H1 (cell line): ENCODE results near the gene RASL11B. TPM values are rescaled to one million over a fixed set of nuclear protein-coding genes. Genes with fewer than 3 reads are reported as not detected.

Source experiments
- CTCF ChIA-PET: fragments of 300-600 bp; sonication (Branson Sonifier 250); formaldehyde crosslinking; loops from one replicate; lab custom pipeline; 2021; ENCODE audit not compliant: partially characterized antibody; lab: Charles Lee
- POLR2A ChIA-PET: fragments of 300-600 bp; sonication (Branson Sonifier 250); formaldehyde crosslinking; loops from one replicate; lab custom pipeline; 2021; ENCODE audit warnings: inconsistent platforms; ENCODE audit not compliant: partially characterized antibody; lab: Charles Lee
- DNase-seq, 2 experiments: peaks; one replicate each; pipeline versions ENCODE4 v3.0.0 to v3.0.0-alpha.2; 2010 to 2022; ENCODE audit warnings: low spot score in 2 of 2, low read depth in 1 of 2, mixed read lengths in 1 of 2
- FAIRE-seq: peaks from 2 replicates; lab custom pipeline; 2011; peaks lifted over from hg19 to GRCh38; lab: Jason Lieb, UNC
- H2AFZ ChIP-seq: 2 replicates; pipeline ENCODE4 v1.8.1; 2012; ENCODE audit warnings: low read length, inconsistent platforms
- H2AK5ac ChIP-seq: 2 replicates; pipeline ENCODE4 v1.6.1; 2013; ENCODE audit warnings: low read depth, low read length
- H2BK120ac ChIP-seq: replicated peaks from 2 replicates; pipeline ENCODE3; 2013; ENCODE audit warnings: low read depth, low read length, inconsistent platforms
- H2BK12ac ChIP-seq: 2 replicates; pipeline ENCODE4 v1.6.1; 2013; ENCODE audit warnings: low read depth, low read length
- H2BK15ac ChIP-seq: 2 replicates; pipeline ENCODE4 v1.6.1; 2013; ENCODE audit warnings: low read length
- H2BK20ac ChIP-seq: 2 replicates; pipeline ENCODE4 v1.6.1; 2013; ENCODE audit warnings: low read length
- H2BK5ac ChIP-seq: 2 replicates; pipeline ENCODE4 v1.6.1; 2013; ENCODE audit warnings: low read depth, low read length
- H3K14ac ChIP-seq: 2 replicates; pipeline ENCODE4 v1.6.1; 2013; ENCODE audit warnings: inconsistent platforms; ENCODE audit not compliant: insufficient read length
- H3K18ac ChIP-seq: 2 replicates; pipeline ENCODE4 v1.6.1; 2013; ENCODE audit warnings: low read length; ENCODE audit errors: extremely low read depth
- H3K23ac ChIP-seq: 2 replicates; pipeline ENCODE4 v1.6.1; 2013; ENCODE audit warnings: inconsistent platforms; ENCODE audit not compliant: insufficient read length
- H3K23me2 ChIP-seq: 2 replicates; pipeline ENCODE4 v1.6.1; 2013; ENCODE audit warnings: low read depth, low read length
- H3K27ac ChIP-seq: 2 replicates; pipeline ENCODE4 v1.6.1; 2011; ENCODE audit warnings: low read depth, low read length, inconsistent platforms
- H3K27me3 ChIP-seq, 4 experiments: replicated peaks in 1 of 4; 1 replicate in 1 of 4; 2 replicates in 3 of 4; pipeline versions ENCODE4 v1.6.1 to v1.8.1; 2011 to 2013; ENCODE audit warnings: low read length in 3 of 4, mild to moderate bottlenecking in 3 of 4, inconsistent platforms in 2 of 4, mixed read lengths in 2 of 4, moderate library complexity in 1 of 4; ENCODE audit not compliant: control insufficient read depth in 3 of 4, insufficient read depth in 3 of 4; ENCODE audit errors: extremely low read depth in 1 of 4
- H3K36me3 ChIP-seq, 4 experiments: 2 replicates each; pipeline versions ENCODE4 v1.6.1 to v1.8.1; 2011 to 2013; ENCODE audit warnings: mild to moderate bottlenecking in 4 of 4, low read length in 3 of 4, moderate library complexity in 2 of 4, control low read depth in 1 of 4, inconsistent platforms in 1 of 4; ENCODE audit not compliant: insufficient read depth in 4 of 4, control insufficient read depth in 2 of 4
- H3K4ac ChIP-seq: replicated peaks from 2 replicates; pipeline ENCODE3; 2013; ENCODE audit warnings: low read length, low read depth, mixed read lengths, inconsistent platforms; ENCODE audit not compliant: insufficient read length
- H3K4me1 ChIP-seq, 4 experiments: replicated peaks in 1 of 4; 1 replicate in 1 of 4; 2 replicates in 3 of 4; pipeline versions ENCODE4 v1.6.1 to v1.8.1; 2011 to 2013; ENCODE audit warnings: low read length in 3 of 4, inconsistent platforms in 2 of 4, mixed read lengths in 1 of 4; ENCODE audit not compliant: insufficient read depth in 4 of 4, control insufficient read depth in 3 of 4
- H3K4me2 ChIP-seq, 2 experiments: 2 replicates each; pipeline versions ENCODE4 v1.6.1 to v1.8.1; 2011 to 2013; ENCODE audit warnings: low read depth in 2 of 2, low read length in 2 of 2, control low read depth in 1 of 2, inconsistent platforms in 1 of 2, mild to moderate bottlenecking in 1 of 2; ENCODE audit not compliant: insufficient read depth in 1 of 2
- H3K4me3 ChIP-seq, 4 experiments: fragments of 200-600, 300-600 bp in 1 of 4; sonication (generic), shearing (Covaris generic), sonication (Bioruptor Twin) in 1 of 4; 2 replicates each; pipeline versions ENCODE4 v1.5.1 to v1.8.1; 2011 to 2016; ENCODE audit warnings: low read length in 4 of 4, low read depth in 3 of 4, control low read depth in 2 of 4, inconsistent platforms in 2 of 4, mild to moderate bottlenecking in 2 of 4, mixed read lengths in 1 of 4, moderate library complexity in 1 of 4; ENCODE audit not compliant: insufficient read depth in 2 of 4; ENCODE audit errors: extremely low read depth in 1 of 4
- H3K56ac ChIP-seq: replicated peaks from 2 replicates; pipeline ENCODE3; 2013; ENCODE audit warnings: low read depth, mild to moderate bottlenecking, mixed read lengths, low read length, inconsistent platforms; ENCODE audit not compliant: insufficient read length
- H3K79me1 ChIP-seq: 2 replicates; pipeline ENCODE4 v1.6.1; 2013; ENCODE audit warnings: low read depth, low read length, control low read depth
- H3K79me2 ChIP-seq, 2 experiments: 2 replicates each; pipeline versions ENCODE4 v1.6.1 to v1.8.1; 2012 to 2013; ENCODE audit warnings: low read length in 2 of 2, mild to moderate bottlenecking in 2 of 2, inconsistent platforms in 1 of 2; ENCODE audit not compliant: insufficient read depth in 2 of 2, control insufficient read depth in 1 of 2
- H3K9ac ChIP-seq, 4 experiments: replicated peaks in 1 of 4; 1 replicate in 1 of 4; 2 replicates in 3 of 4; pipeline versions ENCODE4 v1.6.1 to v1.8.1; 2011 to 2013; ENCODE audit warnings: low read depth in 3 of 4, low read length in 3 of 4, control low read depth in 2 of 4, mild to moderate bottlenecking in 2 of 4, moderate library complexity in 2 of 4, inconsistent platforms in 1 of 4; ENCODE audit errors: extremely low read depth in 1 of 4
- H3K9me3 ChIP-seq, 2 experiments: 2 replicates each; pipeline versions ENCODE4 v1.6.1 to v1.8.1; 2012 to 2013; ENCODE audit warnings: mild to moderate bottlenecking in 2 of 2, moderate library complexity in 2 of 2, control low read depth in 1 of 2, inconsistent platforms in 1 of 2, low read depth in 1 of 2, low read length in 1 of 2, mixed read lengths in 1 of 2; ENCODE audit not compliant: insufficient read depth in 2 of 2
- H4K20me1 ChIP-seq, 2 experiments: replicated peaks in 1 of 2; 2 replicates each; pipeline versions ENCODE3 to v1.8.1; 2011 to 2013; ENCODE audit warnings: inconsistent platforms in 2 of 2, low read length in 2 of 2, mild to moderate bottlenecking in 1 of 2; ENCODE audit not compliant: insufficient read depth in 2 of 2, control insufficient read depth in 1 of 2
- H4K5ac ChIP-seq: 2 replicates; pipeline ENCODE4 v1.6.1; 2013; ENCODE audit warnings: low read length, low read depth, mixed read lengths, inconsistent platforms; ENCODE audit not compliant: insufficient read length
- H4K8ac ChIP-seq: 2 replicates; pipeline ENCODE4 v1.8.0; 2013; ENCODE audit warnings: mild to moderate bottlenecking, moderate library complexity, low read length, inconsistent platforms; ENCODE audit not compliant: insufficient read depth; ENCODE audit errors: extremely low read depth
- H4K91ac ChIP-seq: replicated peaks from 2 replicates; pipeline ENCODE3; 2013; ENCODE audit warnings: low read length, mixed read lengths, inconsistent platforms; ENCODE audit not compliant: insufficient read length
- CHD2 ChIP-seq: IDR thresholded peaks from 2 replicates; pipeline ENCODE4 v1.6.1; 2012; ENCODE audit warnings: low read length, improper control_type of control experiment
- KDM5A ChIP-seq: fragments of 200-600 bp; IDR thresholded peaks from 2 replicates; pipeline ENCODE4 v1.7.1; 2012; ENCODE audit warnings: mild to moderate bottlenecking, low read length, inconsistent platforms, mixed read lengths
- SIX5 ChIP-seq: IDR thresholded peaks from 2 replicates; pipeline ENCODE4 v1.6.1; 2011; ENCODE audit warnings: mild to moderate bottlenecking, low read depth, low read length
- WGBS, 2 experiments: shearing (Covaris generic) in 1 of 2; methylation state at CpG; one replicate each; pipeline versions ENCODE4 v1.1.6 to v1.1.7; 2013 to 2015; ENCODE audit warnings: low lambda C conversion rate in 2 of 2, mixed read lengths in 2 of 2, inconsistent platforms in 1 of 2, low coverage in 1 of 2, missing lambda C conversion rate in 1 of 2; ENCODE audit not compliant: insufficient replicate concordance in 2 of 2, insufficient coverage in 1 of 2, insufficient read length in 1 of 2; ENCODE audit errors: extremely low coverage in 1 of 2, missing lambda C conversion rate in 1 of 2; 5-methylcytosine and 5-hydroxymethylcytosine counted together
- polyA plus RNA-seq, 7 experiments: library from polyadenylated mRNA; depleted of rRNA in 3 of 7; stranded (reverse) in 5 of 7; unstranded in 2 of 7; fragments of >200 nt in 5 of 7; fragments of 200-250 nt in 2 of 7; gene quantifications; 1 replicate in 5 of 7; 2 replicates in 1 of 7; 4 replicates in 1 of 7; pipeline versions ENCODE4 v1.2.1 to v1.2.3, GENCODE V29; 2011 to 2013; ENCODE audit warnings: missing spikeins in 2 of 7, mixed read lengths in 2 of 7
- total RNA-seq: library from RNA; stranded (reverse); fragmentation: NEBNext Ultra II Directional; extraction: Animal tissue kit (Norgen Biotek cat#: 25700); gene quantifications from 2 replicates; pipeline ENCODE4 v1.2.1, GENCODE V29; 2021

The RASL11B gene
- total and polyA plus RNA-seq, 2 of the 8 experiments (the other 6 are each of a cell fraction or from before 2014, with no cell fraction given) = 49.8 to 75.5 TPM

DNA sequence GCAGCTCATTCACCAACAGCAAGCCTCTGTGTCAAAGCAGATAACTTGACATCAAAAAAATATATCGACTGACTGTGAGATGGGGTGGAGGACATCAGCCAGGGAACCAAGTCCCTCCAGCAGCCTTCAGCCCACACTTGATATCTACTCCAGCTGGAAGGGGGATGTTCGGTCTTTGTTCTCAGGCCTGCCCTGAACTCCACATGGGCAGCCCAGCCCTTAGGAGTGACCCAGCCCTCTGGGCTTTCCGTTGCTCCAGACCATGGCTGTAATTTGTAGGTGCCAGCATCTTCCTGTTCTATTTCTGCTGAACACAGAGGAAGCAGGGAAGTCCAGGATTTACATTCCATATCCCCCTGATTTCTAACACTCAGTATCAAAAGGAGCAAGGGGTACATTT, 17.4 kb downstream of the RASL11B start:
- Histone ChIP-seq H3K79me1 (no peaks in the 10 kb centered on the region), H3K4me1 (peaks cover 7 to 29% (median 18%) of the 10 kb centered on the region in 4 experiments; a peak in 6 of 7 replicates), H3K4ac (no peak overlapping the region), H2BK15ac (0 out of 2 replicates have a peak overlapping the region, but pooled peaks have one; percentile 40), H3K23me2 (no peaks in the 10 kb centered on the region), H3K27ac (no peak overlapping the region), H2AFZ (no peak overlapping the region), H4K8ac (no peak overlapping the region; the same call in 1 of the 2 replicates), H2BK12ac (peak overlapping the region; percentile 33; the same call in 1 of the 2 replicates), H3K36me3 (no peaks in the 10 kb centered on the region), H3K14ac (no peak overlapping the region), H2BK5ac (0 out of 2 replicates have a peak overlapping the region, but pooled peaks have one; percentile 40), H3K56ac (no peak overlapping the region)
- DNase-seq = no peak
- CTCF ChIA-PET = interaction anchor here (6.0 kb wide), 1 partner anchor 103 kb away, joined by 24 read pairs; no protein-coding TSS in a partner anchor
- TF ChIP-seq KDM5A (no peak), CHD2 (no peak), SIX5 (no peak)
- TF ChIP-seq, all 59 proteins: peak for 0
- WGBS, 2 experiments = 91% methylated on average over 3 of the region's 3 CpGs; no CpG with 5 or more reads in 1 of the 2 experiments
- no peak overlapping the region for H3K4me2 ChIP-seq
- no peak overlapping the region for H3K9ac ChIP-seq
- POLR2A ChIA-PET = interaction anchor here (1.2 kb wide), 1 partner anchor 12 kb away, joined by 4 read pairs; no protein-coding TSS in a partner anchor
- no peak overlapping the region for H2BK120ac ChIP-seq
- H4K20me1 ChIP-seq = no peaks in the 10 kb centered on the region
- H3K4me3 ChIP-seq = no peak overlapping the region
- H3K9me3 ChIP-seq = no peaks in the 10 kb centered on the region
- no peak overlapping the region for H4K91ac ChIP-seq
- H3K23ac ChIP-seq = no peak overlapping the region
- H4K5ac ChIP-seq = no peak overlapping the region
- no peak overlapping the region for H3K18ac ChIP-seq
- H2AK5ac ChIP-seq = no peak overlapping the region
- no peaks in the 10 kb centered on the region; a peak in 1 of 7 replicates for H3K27me3 ChIP-seq
- H3K79me2 ChIP-seq = no peaks in the 10 kb centered on the region
- H2BK20ac ChIP-seq = 0 out of 2 replicates have a peak overlapping the region, but pooled peaks have one; percentile 62
- no peak for FAIRE-seq
